ENCODE data around the gene ZBTB18. TPM values are rescaled to one million over a fixed set of nuclear protein-coding genes. Genes with fewer than 3 reads are reported as not detected.
"Not testable (repeated sequence)": the region's sequence is repeated elsewhere in the genome, so short reads cannot be mapped to it uniquely, and the experiment has no call there.

The ZBTB18 gene
- total RNA-seq: 1,084 TPM

DNA sequence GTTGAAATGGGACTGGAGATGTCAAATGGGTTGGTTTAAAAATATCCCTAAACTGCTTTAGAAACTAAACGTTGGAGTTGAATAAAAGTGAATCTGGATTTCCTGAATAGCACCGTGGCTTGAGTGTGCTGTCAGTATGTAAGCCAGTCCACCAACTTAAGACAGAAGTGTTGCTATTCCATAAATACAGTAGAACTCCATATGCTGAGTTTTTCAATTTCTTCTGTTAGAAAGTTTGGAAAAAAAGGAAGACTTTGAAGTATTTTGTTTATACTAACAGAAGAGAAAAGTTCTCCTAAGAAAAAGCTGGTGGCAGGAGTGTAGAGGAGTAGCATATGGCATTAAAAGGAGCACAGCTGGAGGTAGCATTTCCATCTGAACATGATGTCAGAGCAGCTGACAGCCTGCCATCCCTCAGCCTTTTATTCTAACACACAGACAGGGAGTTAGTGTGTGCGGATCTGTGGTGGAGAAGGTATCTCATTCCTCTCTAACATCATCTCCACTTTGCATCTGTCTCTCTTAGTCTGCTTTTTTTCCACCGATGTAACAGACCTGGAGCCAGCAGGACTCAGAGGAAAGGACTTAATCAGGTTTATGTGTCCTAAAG is at the start of gene ZBTB18:
Gene ZBTB18, plus strand, starts transcription at position 449 of the 610 bp plus-strand sequence. Its CDS starts 149 bp downstream, at position 598.
- peak; percentile 52 for DNase-seq

GRCh38 chr1:244002721-244003120 is 48.4 kb upstream of the ZBTB18 start:
- DNase-seq: no peak

- DNase-seq: no peak
These were observed 45.6 kb upstream of the ZBTB18 start for GRCh38 chr1:244005455-244005854.

DNA sequence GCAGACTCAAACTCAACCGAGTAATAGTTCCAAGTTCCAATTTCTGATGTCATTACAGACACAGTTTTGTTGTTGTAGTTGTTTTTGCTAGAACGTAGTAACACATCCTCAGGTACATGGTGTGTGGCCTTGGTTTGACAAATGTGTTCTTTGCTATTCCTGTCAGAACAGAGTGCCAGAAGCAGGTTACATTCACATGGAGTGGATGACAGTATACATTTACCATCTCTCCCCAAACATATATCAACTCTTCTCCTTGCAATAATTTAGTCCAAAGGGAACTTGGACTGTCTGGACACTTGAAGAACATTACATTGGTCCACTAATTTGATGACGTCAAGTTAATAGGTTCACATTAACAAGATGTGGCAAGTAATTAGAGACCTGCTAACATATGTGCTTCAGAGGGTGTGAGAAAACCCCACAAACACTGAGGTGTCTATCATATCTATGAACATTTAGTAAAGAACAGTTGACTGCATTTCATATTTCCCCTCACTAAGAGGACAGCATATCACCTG is 44.6 kb upstream of the ZBTB18 start:
- no peak for DNase-seq

- no peak for DNase-seq
These were observed 44.1 kb upstream of the ZBTB18 start for GRCh38 chr1:244006961-244007360.

DNA sequence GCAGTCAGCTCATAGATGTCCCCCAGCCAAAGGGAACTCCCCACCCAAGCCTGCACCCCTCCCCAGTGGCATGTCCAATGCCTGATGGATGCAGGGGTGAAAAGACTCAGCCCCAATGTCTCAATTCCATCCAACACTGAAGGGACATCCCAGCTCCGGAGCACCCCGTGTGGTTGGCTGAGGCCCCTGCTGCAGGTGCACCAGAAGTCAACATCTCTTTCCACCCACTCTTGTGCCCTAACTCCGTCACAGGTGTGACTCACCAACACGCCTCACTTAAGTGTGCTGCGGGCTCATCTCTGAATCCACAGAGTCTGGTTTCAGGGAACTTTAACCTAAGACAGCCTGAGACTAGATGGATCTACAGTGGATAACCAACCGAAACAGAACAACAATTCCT is 40.9 kb upstream of the ZBTB18 start:
- DNase-seq: no peak

- DNase-seq: no peak
These were observed 40.4 kb upstream of the ZBTB18 start for GRCh38 chr1:244010703-244011123.

DNA sequence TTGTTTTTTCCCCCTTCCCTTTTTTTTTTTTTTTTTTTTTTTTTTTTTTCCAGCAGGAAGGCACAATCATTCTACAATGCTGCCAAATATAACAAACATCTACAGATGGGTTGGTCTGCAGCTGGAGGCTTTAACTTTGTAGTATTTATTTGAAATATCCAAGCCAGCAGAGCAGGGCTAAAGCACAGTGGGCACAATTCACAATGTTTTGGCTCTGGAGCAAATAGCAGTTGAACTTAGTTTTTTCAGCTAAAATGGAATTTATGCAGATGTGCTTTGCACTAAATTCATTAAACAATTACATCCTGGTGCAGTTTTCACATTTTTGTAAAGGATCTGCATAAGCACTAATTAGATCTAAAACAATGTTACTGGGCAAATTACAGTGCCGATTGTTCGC is 39.8 kb upstream of the ZBTB18 start:
- no peak for DNase-seq

- DNase-seq: no peak
These were observed 39.3 kb upstream of the ZBTB18 start for GRCh38 chr1:244011786-244012185.

DNA sequence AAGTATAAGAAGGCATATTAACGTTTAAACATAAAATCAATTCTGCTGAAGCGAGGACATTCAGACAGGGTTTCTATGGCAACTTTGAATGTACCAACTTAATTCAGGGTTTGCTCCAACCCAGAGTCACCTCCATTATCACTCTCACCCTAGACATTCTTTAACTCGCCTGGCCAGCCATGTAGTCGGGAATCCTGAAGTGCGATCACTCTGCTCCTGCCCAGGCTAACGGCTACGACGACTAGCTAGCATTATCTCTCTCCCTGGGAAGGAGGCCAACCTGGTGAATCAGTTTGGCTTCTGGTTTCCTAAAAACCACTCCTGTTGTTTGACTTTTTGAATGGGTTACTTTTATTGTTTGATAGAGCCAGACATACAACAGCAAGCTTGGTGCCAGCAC is 38.9 kb upstream of the ZBTB18 start:
- no peak for DNase-seq

DNA sequence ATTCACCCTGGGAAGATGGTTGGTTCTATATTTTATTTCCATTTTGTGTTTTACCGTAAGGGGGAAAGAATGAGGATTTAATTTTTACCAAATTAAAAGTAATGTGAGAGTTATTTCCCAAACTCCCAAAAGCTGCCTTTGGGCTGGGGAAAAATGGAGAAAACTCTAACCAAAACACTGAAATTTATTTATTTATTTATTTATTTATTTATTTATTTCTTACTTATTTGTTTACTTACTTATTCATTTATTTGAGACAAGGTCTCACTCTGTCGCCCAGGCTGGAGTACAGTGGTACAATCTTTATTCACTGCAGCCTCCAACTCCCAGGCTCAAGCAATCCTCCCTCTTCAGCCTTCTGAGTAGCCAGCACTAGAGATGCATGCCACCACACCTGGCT is 38.0 kb upstream of the ZBTB18 start:
- DNase-seq: no peak

DNA sequence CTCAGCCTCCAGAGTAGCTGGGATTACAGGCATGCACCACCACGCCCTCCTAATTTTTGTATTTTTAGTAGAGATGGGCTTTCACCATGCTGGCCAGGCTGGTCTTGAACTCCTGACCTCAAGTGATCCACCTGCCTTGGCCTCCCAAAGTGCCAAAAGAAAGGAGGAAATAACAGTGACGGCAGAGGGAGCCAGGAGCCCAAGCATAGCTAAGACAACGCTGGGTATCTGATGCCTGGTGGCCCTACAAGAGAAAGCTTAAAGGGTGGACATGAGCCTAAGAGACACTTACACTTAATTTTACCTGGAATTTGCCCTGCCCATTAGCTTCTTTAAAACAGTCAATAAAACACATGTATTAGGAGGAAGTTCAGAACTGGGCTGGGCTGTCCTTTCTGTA is 36.2 kb upstream of the ZBTB18 start:
- not testable (repeated sequence) for DNase-seq

- DNase-seq: no peak
These were observed 31.0 kb upstream of the ZBTB18 start for GRCh38 chr1:244019982-244020485.

- no peak for DNase-seq
These were observed 29.7 kb upstream of the ZBTB18 start for GRCh38 chr1:244021427-244021826.

DNA sequence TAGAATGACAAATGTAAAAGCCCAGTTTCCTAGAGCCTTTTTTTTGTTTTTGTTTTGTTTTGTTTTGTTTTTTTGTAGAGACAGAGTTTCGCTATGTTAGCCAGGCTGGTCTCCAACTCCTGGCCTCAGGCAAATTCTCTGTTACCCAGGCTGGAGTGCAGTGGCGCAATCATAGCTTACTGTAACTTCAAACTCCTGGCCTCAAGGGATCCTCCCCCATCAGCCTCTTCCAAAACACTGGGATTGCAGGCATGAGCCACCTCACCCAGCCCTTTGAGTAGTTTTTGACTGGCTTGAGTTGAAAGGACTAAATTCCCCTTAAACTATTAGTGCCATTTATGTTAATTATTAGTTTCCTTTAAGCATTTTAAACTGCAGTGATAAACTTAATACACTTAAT is 28.8 kb upstream of the ZBTB18 start:
- no peak for DNase-seq

GRCh38 chr1:244022864-244023440 is 28.1 kb upstream of the ZBTB18 start:
- DNase-seq: no peak

DNA sequence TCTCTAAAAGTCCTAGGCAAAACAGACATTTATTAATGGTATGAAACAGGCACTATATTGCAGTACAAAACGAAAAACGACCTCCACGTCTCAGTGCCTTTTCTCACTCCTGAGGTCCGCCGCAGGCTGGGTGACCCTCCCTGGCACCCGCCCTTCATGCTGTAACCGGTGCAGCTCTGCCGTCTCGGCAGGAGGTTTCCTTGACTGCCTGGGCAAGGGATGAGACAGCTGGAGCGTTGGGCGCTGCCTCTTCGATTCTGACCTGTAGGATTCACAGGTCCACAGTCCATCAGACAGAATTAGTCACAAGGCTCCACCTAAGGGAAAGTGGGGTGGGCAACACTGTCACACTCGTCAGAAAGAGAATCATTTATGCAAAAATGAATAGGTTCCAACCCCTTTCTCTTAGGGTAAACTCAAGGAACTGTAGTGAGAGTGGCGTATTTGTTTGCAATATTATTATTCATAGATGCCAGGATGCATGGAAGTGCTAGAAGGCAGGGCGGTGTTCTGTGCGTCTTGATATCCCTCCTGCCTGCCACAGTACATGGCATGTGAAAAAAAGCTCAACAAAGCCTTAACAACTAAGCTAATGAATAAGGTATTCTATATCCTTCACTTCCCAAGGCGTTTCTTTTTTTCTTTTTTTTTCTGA is 23.5 kb upstream of the ZBTB18 start:
- DNase-seq: no peak

DNA sequence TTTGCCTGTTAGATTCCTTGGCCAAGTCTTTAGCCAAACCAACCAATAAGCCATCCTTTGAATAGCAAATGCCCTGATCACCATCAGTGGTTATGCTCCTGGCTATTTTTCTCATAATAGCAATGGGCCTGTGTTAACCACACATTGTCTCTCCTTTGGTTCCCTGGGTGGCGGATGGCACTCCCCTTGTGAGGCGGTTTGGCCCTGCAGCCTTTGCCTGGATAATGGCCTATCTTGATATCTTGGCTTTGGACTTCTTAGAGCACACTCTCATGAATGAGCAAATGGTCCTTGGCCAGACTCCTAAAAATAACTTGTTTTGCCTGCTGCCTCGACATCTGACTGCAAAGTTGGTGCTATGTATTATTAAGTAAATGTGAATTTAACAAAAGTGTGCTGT is 22.4 kb upstream of the ZBTB18 start:
- DNase-seq: no peak

GRCh38 chr1:244029124-244029523 is 22.0 kb upstream of the ZBTB18 start:
- no peak for DNase-seq

DNA sequence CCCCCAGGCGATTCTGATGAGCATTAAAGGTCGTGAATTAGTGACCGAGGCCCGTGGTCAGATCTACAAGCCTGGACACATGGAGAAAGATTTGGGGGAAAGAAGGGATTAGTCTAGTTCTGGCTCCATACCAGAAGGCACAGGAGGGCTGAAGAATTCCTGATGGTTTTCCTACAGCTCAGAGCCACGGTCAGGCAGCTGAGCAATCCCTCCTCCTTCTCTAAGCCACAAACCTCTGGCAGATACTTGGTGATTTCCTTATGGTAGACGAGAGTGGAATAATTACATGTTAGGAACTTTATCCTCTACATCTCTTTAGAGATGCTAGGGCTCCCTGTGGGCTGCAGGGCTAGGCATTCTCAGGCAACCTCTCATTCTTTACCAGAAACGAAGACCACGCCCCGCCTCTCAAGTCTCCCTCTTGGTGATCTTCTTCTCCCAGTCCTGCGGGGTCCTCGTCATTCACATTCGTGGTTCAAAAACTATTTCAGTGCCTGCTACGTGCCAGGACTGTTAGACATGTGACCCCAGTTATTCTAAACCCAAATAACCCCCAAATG is 20.5 kb upstream of the ZBTB18 start:
- no peak for DNase-seq

GRCh38 chr1:244035358-244035757 is 15.7 kb upstream of the ZBTB18 start:
- DNase-seq: no peak

DNA sequence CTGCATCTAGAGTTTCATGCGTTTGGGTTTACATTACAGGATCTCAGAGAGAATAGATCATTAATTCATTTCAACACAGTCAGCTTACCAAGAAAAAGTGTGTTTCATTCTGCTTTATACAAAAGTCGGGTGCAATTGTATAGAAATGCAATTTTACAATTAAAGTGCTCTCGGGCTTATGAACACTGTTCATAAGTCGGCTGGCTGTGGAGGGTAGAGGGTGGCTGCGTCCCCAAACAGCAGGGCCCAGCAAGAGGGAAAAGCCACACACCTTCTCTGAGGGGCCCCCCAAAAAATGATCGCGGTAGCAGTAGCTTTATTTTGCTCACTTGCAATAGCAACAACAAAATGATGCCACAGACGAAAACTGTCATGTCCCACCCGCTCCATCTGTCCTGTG is 13.8 kb upstream of the ZBTB18 start:
- DNase-seq: no peak

DNA sequence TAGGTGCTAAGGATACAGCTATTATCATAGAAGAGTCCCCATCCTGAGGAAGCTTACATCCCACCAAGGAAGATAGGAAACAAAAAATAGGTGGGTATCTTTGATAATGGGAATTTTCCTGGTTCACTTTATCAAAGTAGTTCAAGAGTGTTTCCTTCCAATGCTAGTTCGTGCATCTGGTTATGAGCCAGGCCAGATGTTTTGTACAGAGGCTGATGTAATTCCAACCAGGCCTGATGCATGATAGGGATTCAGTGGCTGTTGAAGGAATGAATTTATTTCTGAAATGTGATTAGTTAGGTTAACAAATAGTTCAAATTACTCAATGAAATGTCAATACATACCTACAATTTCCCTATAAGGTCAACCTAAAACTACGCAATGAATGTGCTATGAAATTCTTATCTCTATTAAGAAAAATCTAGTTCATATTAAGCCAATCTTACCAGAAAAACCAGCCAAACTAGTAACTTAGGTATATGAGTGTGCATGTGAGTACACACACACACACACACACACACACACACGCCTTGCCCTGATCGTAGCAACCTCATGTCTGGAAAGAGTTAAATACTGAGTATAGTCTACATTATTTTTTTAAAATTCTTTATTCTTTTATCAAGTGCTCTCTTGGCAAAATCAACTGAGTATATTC is 9.5 kb upstream of the ZBTB18 start:
- DNase-seq: no peak

Data from occipital lobe (tissue), 2 donors.